ENCODE results near the gene S100A7A. TPM values are rescaled to one million over a fixed set of nuclear protein-coding genes. Genes with fewer than 3 reads are reported as not detected.

S100A7A gene
- total RNA-seq, 1 experiment from 2014 or later: not detected

GRCh38 chr1:153400244-153400643 lies 16.1 kb upstream of the S100A7A start:
- Histone ChIP-seq H2AFZ (no peak overlapping the region), H3K4me3 (no peak overlapping the region), H3K9me2 (ENCODE audit: insufficient read depth) (no peaks in the 10 kb centered on the region), H3K9me3 (ENCODE audit: insufficient read depth, low read depth) (no peaks in the 10 kb centered on the region), H3K4me1 (replicated peaks; ENCODE audit: insufficient read depth) (peaks cover 4% of the 10 kb centered on the region; the same call in 1 of the 2 replicates), H3K36me3 (ENCODE audit: low read depth) (no peaks in the 10 kb centered on the region), H3F3A (ENCODE audit: insufficient read depth, low read depth) (no peaks in the 10 kb centered on the region), H4K20me1 (ENCODE audit: insufficient read depth) (no peaks in the 10 kb centered on the region), H3K79me2 (ENCODE audit: low read depth) (no peaks in the 10 kb centered on the region), H3K27ac (no peak overlapping the region), H3K27me3 (ENCODE audit: insufficient read depth, low read depth) (no peaks in the 10 kb centered on the region), H3K4me2 (no peak overlapping the region)
- TF ChIP-seq EZH2 (IDR thresholded peaks at IDR 0.05; ENCODE audit: low read depth): no peak
- TF ChIP-seq CTCF (conservative IDR thresholded peaks at IDR 0.05): no peak
- ChIA-PET CTCF (interaction anchor here (0.6 kb wide), 1 partner anchor 47 kb away, joined by 3 read pairs; no protein-coding TSS in a partner anchor), POLR2A (ENCODE audit: unreplicated experiment) (no interaction called here)
- BruUV-seq (replicated peaks): no TSS peak
- DNase-seq: no peak
- intact Hi-C loops (cut with micrococcal nuclease; ENCODE audit: unreplicated experiment): no loop called here

GRCh38 chr1:153401461-153401860 lies 14.9 kb upstream of the S100A7A start:
- intact Hi-C loops (cut with micrococcal nuclease; ENCODE audit: unreplicated experiment): no loop called here
- H3K27me3 ChIP-seq (ENCODE audit: insufficient read depth, low read depth): no peaks in the 10 kb centered on the region
- BruUV-seq (replicated peaks): no TSS peak

GRCh38 chr1:153402226-153402625 lies 14.1 kb upstream of the S100A7A start:
- no peak for TF ChIP-seq EZH2 (IDR thresholded peaks at IDR 0.05; ENCODE audit: low read depth)
- no peaks in the 10 kb centered on the region for H3K9me2 ChIP-seq (ENCODE audit: insufficient read depth)
- ChIA-PET POLR2A (ENCODE audit: unreplicated experiment) (no interaction called here), CTCF (no interaction called here)
- intact Hi-C loops (cut with micrococcal nuclease; ENCODE audit: unreplicated experiment): no loop called here
- no peak for DNase-seq
- no peak overlapping the region for H2AFZ ChIP-seq
- H3K9me3 ChIP-seq (ENCODE audit: insufficient read depth, low read depth): no peaks in the 10 kb centered on the region
- BruUV-seq (replicated peaks): no TSS peak
- H3K4me1 ChIP-seq (replicated peaks; ENCODE audit: insufficient read depth): no peaks in the 10 kb centered on the region
- no peaks in the 10 kb centered on the region for H3K36me3 ChIP-seq (ENCODE audit: low read depth)
- no peaks in the 10 kb centered on the region for H4K20me1 ChIP-seq (ENCODE audit: insufficient read depth)
- no peaks in the 10 kb centered on the region for H3K79me2 ChIP-seq (ENCODE audit: low read depth)
- H3K4me2 ChIP-seq: no peak overlapping the region
- no peaks in the 10 kb centered on the region for H3K27me3 ChIP-seq (ENCODE audit: insufficient read depth, low read depth)
- no peak overlapping the region for H3K27ac ChIP-seq
- H3K4me3 ChIP-seq: no peak overlapping the region
- no peaks in the 10 kb centered on the region for H3F3A ChIP-seq (ENCODE audit: insufficient read depth, low read depth)

More at GRCh38 chr1:153401461-153401860, 14.9 kb upstream of the S100A7A start:
- POLR2A ChIA-PET (ENCODE audit: unreplicated experiment): no interaction called here
- Histone ChIP-seq H3K9me3 (ENCODE audit: insufficient read depth, low read depth) (no peaks in the 10 kb centered on the region), H3K79me2 (ENCODE audit: low read depth) (no peaks in the 10 kb centered on the region), H2AFZ (no peak overlapping the region), H3K36me3 (ENCODE audit: low read depth) (no peaks in the 10 kb centered on the region), H3K27ac (no peak overlapping the region), H3K9me2 (ENCODE audit: insufficient read depth) (no peaks in the 10 kb centered on the region), H3K4me3 (no peak overlapping the region), H3K4me2 (no peak overlapping the region), H4K20me1 (ENCODE audit: insufficient read depth) (no peaks in the 10 kb centered on the region), H3F3A (ENCODE audit: insufficient read depth, low read depth) (no peaks in the 10 kb centered on the region), H3K4me1 (replicated peaks; ENCODE audit: insufficient read depth) (no peaks in the 10 kb centered on the region)
- DNase-seq: no peak
- CTCF ChIA-PET: no interaction called here
- TF ChIP-seq EZH2 (IDR thresholded peaks at IDR 0.05; ENCODE audit: low read depth): no peak
- TF ChIP-seq CTCF (conservative IDR thresholded peaks at IDR 0.05): no peak

Measured in PC-9 (cell line).